SK-MEL-5 (cell line): ENCODE data around the gene ASTN2. TPM values are rescaled to one million over a fixed set of nuclear protein-coding genes. Genes with fewer than 3 reads are reported as not detected.
"Not testable (repeated sequence)": the region's sequence is repeated elsewhere in the genome, so short reads cannot be mapped to it uniquely, and the experiment has no call there.

Source experiments
- DNase-seq: peaks from one replicate; pipeline ENCODE4 v3.0.0-alpha.2; 2016; ENCODE audit warnings: low read depth, low spot score
- in situ Hi-C: cut with HindIII; loops from 2 replicates; pipeline ENCODE4 v1.10.0; 2016; ENCODE audit warnings: low sequenced_read_pairs, high pct_unique_total_duplicates, low pct_unique_long_range_greater_than_20kb
- total RNA-seq: library from RNA; depleted of rRNA; stranded (reverse); fragments of >200 nt; shearing (Covaris generic); gene quantifications from 2 replicates; pipeline ENCODE4 v1.2.3, GENCODE V29; 2014

Gene ASTN2
- total RNA-seq, 1 experiment from 2014 or later = 11.9 TPM

DNA sequence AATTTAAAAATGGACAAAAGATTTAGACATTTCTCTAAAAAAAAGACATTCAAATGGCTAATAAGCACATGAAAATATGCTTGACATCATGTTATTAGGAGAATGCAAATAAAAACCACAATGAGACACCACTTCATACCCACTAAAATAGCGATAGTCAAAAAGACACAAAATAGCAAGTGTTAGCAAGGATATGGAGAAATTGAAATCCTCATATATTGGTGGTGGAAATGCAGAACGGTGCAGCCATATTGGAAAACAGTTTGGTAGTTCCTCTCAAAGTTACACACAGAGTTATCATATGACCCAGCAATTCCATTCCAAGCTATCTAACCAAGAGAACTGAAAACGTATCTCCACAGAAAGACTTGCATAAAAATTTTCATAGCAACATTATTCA is 955.3 kb downstream of the ASTN2 start:
- no peak for DNase-seq
- in situ Hi-C loops = no loop called here

DNA sequence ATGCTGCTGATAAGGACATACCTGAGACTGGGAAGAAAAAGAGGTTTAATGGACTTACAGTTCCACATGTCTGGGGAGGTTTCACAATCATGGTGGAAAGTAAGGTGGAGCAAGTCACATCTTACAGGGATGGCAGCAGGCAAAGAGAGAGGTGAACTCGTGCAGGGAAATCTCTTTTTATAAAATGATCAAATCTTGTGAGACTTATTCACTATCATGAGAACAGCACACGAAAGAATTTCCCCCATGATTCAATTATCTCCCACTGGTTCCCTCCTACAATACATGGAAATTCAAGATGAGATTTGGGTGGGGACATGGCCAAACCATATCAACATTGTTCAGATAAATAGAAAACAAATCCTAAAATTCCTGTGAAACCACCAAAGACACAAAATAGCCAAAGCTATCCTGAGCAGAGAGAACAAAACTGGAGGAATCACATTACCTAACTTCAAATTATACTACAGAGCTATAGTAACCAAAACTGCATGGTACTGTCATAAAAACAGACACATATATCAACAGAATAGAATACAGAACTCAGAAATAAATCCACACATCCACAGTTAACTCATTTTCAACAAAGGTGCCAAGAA is 958.3 kb downstream of the ASTN2 start:
- in situ Hi-C loops = no loop called here
- no peak for DNase-seq

DNA sequence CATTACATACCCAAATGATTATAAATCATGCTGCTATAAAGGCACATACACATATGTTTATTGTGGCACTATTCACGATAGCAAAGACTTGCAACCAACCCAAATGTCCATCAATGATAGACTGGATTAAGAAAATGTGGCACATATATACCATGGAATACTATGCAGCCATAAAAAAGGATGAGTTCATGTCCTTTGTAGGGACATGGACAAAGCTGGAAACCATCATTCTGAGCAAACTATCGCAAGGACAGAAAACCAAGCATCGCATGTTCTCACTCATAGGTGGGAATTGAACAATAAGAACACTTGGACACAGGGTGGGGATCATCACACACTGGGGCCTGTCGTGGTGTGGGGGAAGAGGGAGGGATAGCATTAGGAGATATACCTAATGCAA is 960.3 kb downstream of the ASTN2 start:
- in situ Hi-C loops = not testable (repeated sequence)

DNA sequence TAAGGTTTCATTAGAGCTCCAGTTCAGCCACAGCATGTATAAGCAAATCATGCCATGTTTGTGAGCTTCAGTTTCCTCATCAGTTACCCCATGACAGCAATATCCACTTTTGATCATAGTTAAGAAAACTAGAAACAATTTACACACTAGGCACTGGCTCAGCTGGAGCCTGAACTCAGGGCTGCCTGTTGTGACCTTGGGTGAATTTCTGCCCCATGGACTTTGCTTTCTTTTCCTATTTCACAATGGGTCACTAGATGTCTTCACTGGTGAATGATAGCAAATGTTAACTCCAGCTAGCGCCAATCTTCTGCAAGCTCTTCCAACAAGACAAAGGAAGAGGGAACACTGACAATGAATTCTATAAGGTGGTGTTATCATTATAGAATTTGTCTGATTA is 961.1 kb downstream of the ASTN2 start:
- DNase-seq = no peak
- in situ Hi-C loops = no loop called here

More for the DNA sequence above, 960.3 kb downstream of the ASTN2 start:
- DNase-seq = not testable (repeated sequence)

DNA sequence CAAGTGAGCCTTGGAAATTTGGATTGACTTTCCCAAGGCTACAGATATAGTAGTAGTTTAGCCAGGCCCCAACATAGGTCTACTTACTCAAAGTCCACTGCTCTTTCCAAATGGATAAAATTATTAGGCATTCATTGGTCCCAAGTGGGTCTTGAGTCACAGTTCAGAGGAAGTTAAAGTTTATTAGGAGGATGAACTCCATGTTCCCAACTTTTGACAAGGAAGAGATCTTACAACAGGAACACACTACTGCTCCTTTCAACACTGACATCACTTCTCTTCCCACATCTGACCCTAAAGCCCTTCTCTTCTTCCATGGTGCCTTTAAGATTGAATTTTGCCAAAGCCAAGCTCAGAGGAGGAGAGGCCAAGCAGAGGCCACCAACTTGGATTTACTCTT is 962.2 kb downstream of the ASTN2 start:
- DNase-seq = no peak
- in situ Hi-C loops = no loop called here

DNA sequence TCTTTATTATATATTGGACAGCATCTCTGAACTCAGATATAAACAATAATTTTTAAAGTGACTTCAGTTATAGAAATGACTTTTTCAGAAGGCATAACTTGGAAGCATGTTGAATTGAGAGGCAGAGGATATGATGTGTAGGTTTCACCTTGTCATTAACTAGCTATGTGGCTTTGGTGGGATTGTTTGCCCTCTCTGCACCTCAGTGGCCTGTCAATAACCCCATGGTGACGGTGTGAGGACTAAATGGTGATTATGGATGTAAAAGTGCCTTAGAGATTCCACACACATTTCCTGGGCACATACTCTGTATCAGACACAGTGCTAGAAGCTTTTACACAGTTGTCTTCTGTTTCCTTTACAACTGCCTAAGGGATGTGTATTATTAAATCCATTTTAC is 962.6 kb downstream of the ASTN2 start:
- in situ Hi-C loops = no loop called here
- DNase-seq = no peak

DNA sequence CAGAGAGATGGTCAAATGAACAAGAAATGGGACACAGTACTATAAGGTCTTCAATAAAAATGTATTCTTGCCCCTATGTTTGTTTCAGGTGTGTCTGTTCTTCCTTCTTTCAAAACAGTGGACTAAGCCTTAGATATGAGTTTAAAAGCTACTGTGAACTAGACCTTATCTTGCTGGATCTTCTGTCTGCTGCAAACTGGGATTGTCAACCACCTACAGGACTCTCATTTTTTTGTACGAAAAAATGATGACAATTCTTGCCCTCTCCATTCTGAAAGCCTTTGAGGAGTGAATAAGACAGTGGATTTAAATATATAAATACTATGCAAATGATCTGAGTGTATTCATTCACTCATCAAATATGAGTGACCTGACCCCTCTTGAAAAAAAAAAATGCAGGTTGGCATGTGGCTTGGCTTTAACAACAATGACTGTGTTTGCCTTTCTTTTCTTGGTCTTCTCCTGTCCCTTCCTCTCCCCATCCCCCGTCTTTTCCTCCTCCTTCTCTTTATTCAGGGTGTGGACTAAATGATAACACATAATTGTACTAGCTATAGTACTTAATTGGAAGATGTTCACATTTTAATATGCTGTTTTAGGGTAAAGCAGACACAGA is 963.2 kb downstream of the ASTN2 start:
- DNase-seq = no peak
- in situ Hi-C loops = no loop called here

DNA sequence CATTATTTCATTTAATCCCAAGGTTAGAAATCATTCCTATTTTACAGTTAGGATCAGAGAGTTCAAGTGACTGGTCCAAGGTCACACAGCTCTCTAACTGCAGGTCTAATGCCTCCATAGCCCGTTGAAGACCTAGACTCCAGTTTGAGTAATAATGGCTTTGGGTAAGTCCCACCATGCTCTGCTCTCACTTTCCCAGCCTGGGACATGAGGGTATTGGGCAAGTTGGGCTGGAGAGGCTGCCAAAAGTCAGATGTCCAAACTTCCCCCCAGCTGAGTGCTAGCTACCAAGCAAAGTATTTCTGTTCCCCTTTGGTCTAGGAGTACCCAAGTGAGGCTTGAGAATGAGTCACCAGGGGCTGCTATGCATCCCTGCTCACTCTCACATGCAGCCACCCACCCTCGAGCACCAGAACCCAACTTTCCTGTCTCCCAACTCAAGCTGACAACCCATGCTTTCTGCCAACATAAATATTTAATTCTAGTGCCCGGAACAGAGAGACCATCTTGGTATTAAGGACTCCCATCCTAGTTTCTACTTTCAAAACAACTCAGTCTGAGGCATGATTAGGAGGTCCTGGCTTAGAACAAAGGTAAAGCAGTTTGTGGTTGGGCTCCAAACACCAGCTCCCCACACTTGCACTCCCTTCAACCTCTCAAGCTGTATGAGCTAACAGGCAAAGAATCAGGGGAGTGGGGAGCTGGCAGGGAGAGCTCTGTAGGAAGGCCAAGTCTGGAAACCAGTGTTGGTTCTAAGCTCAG is 964.3 kb downstream of the ASTN2 start:
- in situ Hi-C loops = no loop called here
- no peak for DNase-seq

DNA sequence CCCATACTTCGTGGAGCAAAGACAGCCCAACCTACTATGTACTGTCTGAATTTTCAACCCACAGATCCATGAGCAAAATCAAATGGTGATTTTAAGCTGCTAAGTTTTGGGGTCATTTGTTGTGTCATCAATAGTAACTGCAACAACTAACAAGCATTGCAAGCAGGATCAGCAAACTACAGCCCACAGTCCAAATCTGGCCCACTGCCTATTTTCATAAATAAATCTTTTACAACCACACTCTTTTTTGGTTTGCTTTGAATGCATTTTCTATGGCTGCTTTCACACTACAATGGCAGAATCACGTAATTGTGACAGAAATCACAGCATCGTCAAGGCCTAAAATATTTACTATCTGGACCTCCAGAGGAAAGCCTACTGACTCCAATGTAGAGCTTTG is 964.9 kb downstream of the ASTN2 start:
- in situ Hi-C loops = no loop called here

DNA sequence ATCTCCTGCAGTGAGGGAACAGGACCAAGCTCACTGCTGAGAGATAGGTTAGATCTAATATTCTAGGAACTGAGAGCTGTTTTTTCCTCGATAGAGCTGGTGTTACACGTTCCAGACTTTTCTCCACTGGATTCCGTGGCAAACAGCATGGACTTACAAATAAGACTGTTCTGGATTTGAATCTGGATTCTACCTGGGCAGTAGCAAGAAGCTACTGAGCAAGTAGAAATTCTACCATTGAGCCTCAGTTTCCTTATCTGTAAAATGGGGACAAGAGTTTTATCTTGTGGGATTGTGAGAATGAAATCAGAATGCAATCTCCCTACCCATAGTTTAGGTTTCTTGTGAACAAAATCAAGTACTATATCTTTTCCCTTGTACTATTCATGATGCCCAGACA is 966.4 kb downstream of the ASTN2 start:
- DNase-seq = no peak
- in situ Hi-C loops = no loop called here

More for the DNA sequence above, 964.9 kb downstream of the ASTN2 start:
- DNase-seq = no peak

DNA sequence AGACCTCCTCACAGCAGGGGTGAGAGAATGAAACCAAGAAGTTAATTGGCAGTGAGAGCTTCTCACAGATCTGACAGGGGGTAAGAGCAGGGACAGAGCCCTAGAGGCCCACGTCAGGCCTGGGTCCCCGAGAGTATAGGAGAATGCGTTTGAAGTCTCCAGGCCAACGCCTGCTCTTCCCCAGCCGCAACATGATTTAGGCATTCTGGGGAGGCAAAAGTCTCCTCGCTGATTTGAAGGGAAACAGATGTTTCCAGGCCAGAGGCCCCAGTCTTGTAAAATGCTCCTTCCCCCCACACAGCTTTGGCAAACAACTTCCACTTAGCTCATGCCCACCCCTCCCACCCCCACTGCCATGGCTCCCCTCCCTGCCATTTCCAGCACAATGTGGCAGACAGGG is 966.9 kb downstream of the ASTN2 start:
- in situ Hi-C loops = no loop called here

DNA sequence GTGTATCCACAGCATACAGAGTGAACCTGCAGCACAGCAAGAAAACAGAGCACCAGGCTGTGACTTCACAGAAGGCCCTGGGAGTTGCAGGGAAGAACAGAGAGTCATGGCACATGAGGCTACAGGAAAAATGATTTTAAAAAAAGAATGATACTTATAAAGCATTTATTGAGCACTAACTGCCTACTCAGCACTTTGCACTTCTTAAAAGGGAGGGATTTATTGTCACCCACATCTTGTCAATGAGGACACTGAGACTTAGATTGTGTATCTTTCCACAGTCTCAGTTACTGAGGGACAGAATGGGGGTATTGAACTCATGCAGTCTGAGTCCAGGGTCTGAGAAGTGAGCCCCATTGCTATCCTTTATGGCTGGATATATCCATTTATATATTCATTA is 972.3 kb downstream of the ASTN2 start:
- in situ Hi-C loops = no loop called here
- no peak for DNase-seq

More for the DNA sequence above, 966.9 kb downstream of the ASTN2 start:
- no peak for DNase-seq

DNA sequence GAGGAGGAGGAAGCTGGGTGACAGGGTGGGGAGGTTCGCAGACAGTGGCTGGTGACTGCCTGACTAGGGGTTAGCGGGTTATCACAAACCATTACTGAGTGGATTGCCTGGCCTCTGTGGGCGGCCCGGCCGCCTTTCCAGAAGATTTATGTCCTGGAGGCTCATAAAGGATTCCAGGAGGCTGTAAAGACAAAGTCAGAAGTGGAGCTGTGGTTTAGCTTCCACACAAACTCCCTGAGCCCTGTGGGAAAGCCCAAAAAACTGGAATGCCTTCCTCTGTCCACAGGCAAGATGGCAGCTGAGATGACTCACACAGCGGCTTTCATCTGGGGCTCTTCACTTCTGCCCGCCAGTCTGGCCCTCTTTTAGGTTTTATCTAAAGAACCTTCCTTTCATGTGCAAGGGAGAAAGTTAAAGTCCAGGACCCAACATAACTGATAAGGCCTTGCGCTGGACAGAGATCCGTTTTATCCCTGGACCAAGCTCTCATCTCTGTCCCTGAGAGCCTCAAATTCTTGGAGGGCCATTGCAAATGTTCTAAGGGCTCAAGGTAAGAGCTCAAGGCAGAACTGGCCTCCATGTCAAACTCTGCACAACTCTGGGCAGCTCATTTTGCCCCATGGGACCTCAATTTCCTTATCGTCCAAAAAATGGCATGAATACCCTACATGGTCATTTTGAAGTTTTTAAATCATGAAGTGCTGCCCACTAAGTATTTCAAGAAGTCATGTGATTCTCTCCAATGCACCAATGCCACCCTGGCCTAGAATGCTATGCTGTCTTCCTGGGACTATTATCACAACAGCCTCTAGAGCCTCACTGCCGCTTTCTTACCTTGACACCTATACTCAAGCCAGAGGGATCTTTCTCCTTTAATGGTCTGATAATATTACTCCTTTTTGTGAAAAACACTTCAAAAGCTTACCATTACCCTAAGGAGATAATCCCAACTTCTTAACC is 977.2 kb downstream of the ASTN2 start:
- in situ Hi-C loops = no loop called here
- no peak for DNase-seq

DNA sequence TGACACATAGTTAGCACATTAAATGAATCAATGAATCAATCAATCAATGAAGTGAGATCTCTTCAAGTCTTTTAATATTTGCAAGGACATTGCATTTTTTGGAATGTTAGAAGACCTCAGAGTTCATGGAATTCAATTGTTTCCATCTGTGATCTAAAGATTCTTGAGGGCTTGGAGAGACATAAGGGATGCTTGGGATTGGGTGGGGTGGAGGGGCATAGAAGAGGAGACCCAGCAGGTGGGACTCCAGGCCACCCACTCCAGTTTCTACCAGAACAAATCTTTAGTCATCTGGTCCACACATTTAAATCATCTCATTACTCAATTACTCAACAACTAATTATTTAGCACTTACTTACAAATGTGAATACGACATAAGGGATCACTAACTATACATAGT is 978.7 kb downstream of the ASTN2 start:
- DNase-seq = no peak
- in situ Hi-C loops = no loop called here

DNA sequence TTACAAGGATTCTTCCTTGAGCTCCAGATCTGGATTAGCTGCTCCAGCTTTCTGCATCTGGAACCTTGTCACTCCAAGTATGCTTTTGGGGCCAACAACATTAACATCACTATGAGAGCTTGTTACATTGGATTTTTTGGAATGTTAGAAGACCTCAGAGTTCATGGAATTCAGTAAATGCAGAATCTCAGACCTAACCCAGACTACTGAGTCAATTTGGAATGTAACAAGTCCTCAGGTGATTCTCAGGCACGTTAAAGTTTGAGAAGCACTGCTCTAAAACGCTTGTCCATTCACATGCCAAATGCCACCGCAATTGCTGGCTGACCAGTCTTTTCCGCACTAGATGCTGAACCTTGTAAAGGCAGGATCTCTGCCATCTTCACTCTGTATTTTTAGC is 979.2 kb downstream of the ASTN2 start:
- no peak for DNase-seq
- in situ Hi-C loops = no loop called here

DNA sequence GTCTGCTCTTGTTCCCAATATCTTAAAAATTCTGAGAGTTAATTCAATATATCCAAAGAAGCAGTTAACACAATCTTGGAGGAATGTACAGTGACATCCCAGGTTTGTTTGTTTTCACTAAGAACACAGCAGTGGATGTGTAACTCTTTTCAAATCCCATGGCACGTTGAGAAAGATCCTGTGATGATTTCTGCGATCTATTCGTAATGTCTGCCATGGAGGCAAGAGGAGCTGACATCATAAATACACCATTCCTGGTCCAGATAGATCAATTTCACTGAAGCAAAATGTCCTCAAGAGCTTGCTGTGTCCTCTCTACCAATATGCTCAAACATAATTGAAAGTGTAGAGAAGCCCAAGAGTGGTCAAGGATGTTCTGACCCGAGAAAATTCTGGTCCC is 980.5 kb downstream of the ASTN2 start:
- in situ Hi-C loops = no loop called here
- DNase-seq = no peak

DNA sequence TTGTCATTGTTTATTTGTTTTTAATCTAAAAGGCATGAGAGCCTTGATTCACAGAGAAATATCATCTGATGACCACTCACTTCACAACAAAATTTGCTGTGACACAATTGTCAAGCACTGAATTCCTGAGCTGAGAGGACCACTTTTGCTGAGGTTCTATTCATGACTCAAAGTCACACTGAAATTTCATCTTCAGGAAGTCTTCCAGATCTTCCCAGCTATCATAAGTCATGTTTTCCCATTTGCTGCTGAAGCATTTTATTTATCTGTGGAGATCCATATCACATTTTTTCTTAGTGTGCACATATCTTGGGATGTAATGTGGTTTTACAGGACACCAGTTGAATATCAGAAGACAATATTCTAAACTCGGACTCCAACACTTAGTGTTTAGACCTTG is 982.8 kb downstream of the ASTN2 start:
- in situ Hi-C loops = no loop called here
- no peak for DNase-seq

DNA sequence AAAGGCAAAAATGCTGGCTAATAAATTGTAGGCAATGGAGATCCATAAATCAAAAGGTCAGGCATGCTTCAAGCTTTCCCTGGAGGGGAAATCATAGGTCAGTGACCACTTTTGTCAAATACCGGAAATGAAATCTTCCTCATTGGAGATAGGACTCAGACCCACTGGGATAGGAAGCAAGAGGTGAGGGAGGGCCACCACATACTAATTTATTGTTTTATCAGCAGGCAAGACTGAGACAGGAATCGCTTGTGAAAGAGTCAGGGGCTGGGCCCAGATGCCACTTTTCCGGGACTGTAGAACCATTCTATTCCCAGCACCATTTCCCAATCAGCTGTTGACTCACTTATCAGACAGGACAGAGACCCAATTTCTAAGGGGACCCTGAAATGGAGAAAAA is 984.0 kb downstream of the ASTN2 start:
- in situ Hi-C loops = no loop called here
- no peak for DNase-seq
